Measurements from ENCODE around the gene XAB2.

Gene XAB2

DNA sequence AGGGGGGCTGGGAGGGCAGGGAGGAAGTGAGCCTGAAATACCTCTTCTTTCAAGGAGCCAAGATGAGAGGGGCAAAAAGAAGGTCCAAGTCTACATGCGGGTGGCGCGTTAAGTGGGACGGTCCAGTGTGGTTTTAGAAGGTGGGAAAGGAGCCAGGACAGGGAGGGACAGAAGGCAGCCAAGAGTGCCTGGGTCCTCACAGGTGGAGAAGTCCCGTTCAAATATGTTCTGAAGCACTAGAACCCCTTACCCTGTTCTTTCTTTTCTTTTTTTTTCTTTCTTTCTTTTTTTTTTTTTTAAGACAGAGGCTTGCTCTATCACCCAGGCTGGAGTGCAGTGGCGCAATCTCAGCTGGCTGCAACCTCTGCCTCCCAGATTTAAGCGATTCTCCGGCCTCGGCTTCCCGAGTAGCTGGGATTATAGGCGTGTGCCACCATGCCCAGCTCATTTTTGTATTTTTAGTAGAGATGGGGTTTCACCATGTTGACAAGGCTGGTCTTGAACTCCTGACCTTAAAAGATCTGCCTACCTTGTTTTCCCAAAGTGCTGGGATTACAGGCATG is 26.3 kb downstream of the XAB2 start:
- H3K4me3 ChIP-seq (ENCODE audit: low read depth, low read length) = no peak overlapping the region
- TF ChIP-seq, protein P1, sequence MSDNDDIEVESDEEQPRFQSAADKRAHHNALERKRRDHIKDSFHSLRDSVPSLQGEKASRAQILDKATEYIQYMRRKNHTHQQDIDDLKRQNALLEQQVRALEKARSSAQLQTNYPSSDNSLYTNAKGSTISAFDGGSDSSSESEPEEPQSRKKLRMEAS (IDR thresholded peaks at IDR 0.05; ENCODE audit: low read depth, low read length) = no peak
- TF ChIP-seq POLR2A (IDR thresholded peaks at IDR 0.05; ENCODE audit: extremely low read depth, insufficient read length) (no peak), MYC (IDR thresholded peaks at IDR 0.05; ENCODE audit: low read depth, low read length) (no peak)
- no peak for DNase-seq (ENCODE audit: low read depth)

DNA sequence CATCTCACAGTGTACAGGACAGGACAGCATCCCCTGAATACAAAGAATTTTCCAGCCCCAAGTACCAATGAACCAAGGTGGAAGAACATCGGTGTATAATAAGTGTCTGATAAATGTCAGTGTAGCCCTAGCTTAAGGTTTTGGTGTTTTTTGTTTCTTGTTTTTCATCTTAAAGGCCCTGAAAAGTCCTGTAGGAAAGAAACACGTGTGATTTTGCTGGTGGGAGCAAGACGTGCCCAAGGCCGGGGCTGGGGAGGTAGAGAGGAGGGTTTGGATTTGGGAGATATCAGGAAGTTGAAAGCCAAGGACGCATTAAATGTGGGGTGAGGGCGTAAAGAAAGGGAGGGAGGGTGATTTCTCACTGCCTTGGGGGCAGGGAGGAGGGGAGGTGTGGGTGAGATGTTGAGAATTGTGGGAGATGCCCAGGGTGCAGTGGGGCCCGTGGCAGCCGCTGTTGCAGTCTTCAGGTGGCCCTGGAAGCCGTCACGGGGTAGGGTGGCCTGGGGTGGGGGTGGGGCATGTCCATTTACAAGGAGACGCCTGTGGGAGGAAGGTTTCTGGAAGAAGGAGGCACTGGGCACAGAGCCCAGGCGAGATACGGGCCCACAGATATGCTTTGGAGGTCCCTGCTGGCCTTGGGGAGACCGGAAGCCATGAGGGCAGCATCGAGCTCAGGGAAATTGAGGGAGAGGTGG is 27.0 kb downstream of the XAB2 start:
- DNase-seq (ENCODE audit: low read depth) = peak; percentile 3
- TF ChIP-seq MYC (IDR thresholded peaks at IDR 0.05; ENCODE audit: low read depth, low read length) (no peak), POLR2A (IDR thresholded peaks at IDR 0.05; ENCODE audit: extremely low read depth, insufficient read length) (no peak)
- TF ChIP-seq, protein P2, sequence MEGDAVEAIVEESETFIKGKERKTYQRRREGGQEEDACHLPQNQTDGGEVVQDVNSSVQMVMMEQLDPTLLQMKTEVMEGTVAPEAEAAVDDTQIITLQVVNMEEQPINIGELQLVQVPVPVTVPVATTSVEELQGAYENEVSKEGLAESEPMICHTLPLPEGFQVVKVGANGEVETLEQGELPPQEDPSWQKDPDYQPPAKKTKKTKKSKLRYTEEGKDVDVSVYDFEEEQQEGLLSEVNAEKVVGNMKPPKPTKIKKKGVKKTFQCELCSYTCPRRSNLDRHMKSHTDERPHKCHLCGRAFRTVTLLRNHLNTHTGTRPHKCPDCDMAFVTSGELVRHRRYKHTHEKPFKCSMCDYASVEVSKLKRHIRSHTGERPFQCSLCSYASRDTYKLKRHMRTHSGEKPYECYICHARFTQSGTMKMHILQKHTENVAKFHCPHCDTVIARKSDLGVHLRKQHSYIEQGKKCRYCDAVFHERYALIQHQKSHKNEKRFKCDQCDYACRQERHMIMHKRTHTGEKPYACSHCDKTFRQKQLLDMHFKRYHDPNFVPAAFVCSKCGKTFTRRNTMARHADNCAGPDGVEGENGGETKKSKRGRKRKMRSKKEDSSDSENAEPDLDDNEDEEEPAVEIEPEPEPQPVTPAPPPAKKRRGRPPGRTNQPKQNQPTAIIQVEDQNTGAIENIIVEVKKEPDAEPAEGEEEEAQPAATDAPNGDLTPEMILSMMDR (IDR thresholded peaks at IDR 0.05; ENCODE audit: low read depth, low read length) = no peak
- TF ChIP-seq, protein P1 (IDR thresholded peaks at IDR 0.05; ENCODE audit: low read depth, low read length) = no peak

DNA sequence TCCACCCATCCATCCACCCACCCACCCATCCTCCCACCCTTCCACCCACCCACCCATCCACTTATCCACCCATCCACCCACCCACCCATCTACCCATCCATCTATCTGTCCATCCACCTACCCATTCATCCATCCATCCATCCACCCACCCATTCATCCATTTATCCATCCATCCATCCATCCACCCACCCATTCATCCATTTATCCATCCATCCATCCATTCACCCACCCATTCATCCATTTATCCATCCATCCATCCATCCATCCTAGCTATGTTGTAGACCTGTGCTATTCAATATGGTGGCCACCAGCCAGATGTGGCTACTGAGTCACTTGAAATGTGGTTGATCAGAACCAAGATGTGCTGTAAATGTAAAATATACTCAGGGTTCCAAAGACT is 28.6 kb downstream of the XAB2 start:
- TF ChIP-seq MYC (IDR thresholded peaks at IDR 0.05; ENCODE audit: low read depth, low read length) (no peak), POLR2A (IDR thresholded peaks at IDR 0.05; ENCODE audit: extremely low read depth, insufficient read length) (no peak)
- TF ChIP-seq, protein P1 (IDR thresholded peaks at IDR 0.05; ENCODE audit: low read depth, low read length) = no peak
- TF ChIP-seq, protein P2 (IDR thresholded peaks at IDR 0.05; ENCODE audit: low read depth, low read length) = no peak
- DNase-seq (ENCODE audit: low read depth) = no peak
- H3K4me3 ChIP-seq (ENCODE audit: low read depth, low read length) = no peak overlapping the region

More for the DNA sequence above, 27.0 kb downstream of the XAB2 start:
- no peak overlapping the region for H3K4me3 ChIP-seq (ENCODE audit: low read depth, low read length)

DNA sequence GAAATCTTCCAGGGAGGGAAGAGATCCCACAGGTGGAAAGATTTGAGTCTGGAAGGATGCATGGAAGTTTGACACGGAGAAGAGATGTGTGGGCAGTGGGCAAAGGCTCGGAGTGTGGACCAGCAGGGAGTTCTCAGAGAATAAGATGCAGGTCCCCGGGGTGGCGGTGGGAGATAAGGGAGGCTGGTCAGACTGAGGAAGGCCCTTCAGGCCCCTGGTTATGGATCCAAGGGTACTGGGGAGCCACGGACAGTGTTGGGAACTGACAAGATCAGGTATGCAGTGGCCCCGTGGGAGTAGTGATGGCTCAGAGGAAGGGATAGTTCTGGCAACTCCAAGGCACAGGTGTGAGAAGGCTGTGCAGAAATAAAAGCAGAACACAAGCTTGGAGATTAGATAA is 31.2 kb downstream of the XAB2 start:
- H3K4me3 ChIP-seq (ENCODE audit: low read depth, low read length) = no peak overlapping the region
- TF ChIP-seq, protein P1 (IDR thresholded peaks at IDR 0.05; ENCODE audit: low read depth, low read length) = no peak
- TF ChIP-seq POLR2A (IDR thresholded peaks at IDR 0.05; ENCODE audit: extremely low read depth, insufficient read length) (no peak), MYC (IDR thresholded peaks at IDR 0.05; ENCODE audit: low read depth, low read length) (no peak)
- TF ChIP-seq, protein P2 (IDR thresholded peaks at IDR 0.05; ENCODE audit: low read depth, low read length) = no peak
- DNase-seq (ENCODE audit: low read depth) = no peak

DNA sequence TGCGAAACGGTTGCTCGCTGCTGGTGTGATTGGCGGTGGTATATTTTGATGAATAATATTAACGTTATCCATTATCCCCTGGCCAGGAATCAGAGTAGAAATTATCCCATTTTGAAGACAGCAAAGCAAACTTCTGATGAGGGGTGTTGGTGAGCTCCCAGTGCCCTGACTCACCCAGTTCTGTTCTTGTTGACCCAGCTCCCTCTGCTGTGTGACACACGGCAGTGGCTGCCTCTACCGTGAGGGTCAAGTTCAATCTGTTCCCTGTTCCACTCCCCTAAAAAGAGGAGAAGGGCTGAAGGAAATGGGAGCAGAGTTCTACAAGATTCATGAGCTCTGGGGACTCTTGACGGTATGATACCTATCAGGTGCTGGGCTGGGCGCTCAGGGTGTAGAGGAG is 31.7 kb downstream of the XAB2 start:
- no peak for DNase-seq (ENCODE audit: low read depth)
- TF ChIP-seq POLR2A (IDR thresholded peaks at IDR 0.05; ENCODE audit: extremely low read depth, insufficient read length) (no peak), MYC (IDR thresholded peaks at IDR 0.05; ENCODE audit: low read depth, low read length) (no peak)
- H3K4me3 ChIP-seq (ENCODE audit: low read depth, low read length) = no peak overlapping the region

DNA sequence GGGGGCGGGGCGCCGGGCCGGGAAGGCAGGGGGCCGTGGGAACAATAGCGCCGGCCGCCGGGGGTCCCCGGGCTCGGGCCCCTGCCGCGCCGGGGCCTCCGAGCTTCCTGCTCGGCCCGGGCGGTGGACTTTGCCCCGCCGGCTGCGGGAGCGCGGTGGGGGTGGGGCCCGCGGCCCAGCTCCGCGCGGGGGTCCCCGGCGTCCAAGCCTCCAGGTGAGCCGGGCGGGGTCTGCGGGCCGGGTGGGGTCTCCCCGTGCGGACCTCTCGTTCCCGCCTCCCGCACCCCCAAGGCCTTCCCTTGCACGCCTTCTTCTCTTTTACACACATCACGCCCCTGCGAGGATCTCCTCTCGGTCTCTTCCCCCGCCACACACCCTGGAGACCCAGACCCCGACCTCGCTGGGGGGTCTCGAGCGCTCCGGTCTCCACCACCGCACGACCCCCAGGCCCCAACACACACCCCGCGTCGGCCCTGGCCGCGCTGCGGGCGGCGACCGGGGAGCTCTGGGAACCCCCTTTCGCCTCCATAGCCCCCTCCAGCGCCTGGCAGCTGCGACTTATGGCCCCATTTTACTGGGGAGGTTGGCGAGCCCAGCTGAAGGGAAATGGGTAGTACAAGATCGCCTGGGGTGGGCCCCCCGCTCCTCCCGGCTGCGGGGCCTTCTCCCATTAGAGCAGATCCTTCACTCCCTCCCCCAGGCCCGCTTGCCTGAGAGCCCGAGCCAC is 33.0 kb downstream of the XAB2 start:
- no peak for DNase-seq (ENCODE audit: low read depth)
- TF ChIP-seq, protein P1 (IDR thresholded peaks at IDR 0.05; ENCODE audit: low read depth, low read length) = no peak
- TF ChIP-seq, protein P2 (IDR thresholded peaks at IDR 0.05; ENCODE audit: low read depth, low read length) = no peak
- TF ChIP-seq MYC (IDR thresholded peaks at IDR 0.05; ENCODE audit: low read depth, low read length) (no peak), POLR2A (IDR thresholded peaks at IDR 0.05; ENCODE audit: extremely low read depth, insufficient read length) (no peak)
- H3K4me3 ChIP-seq (ENCODE audit: low read depth, low read length) = no peak overlapping the region
